ENCODE results near the gene SDK1. TPM values are rescaled to one million over a fixed set of nuclear protein-coding genes. Genes with fewer than 3 reads are reported as not detected.

Gene SDK1
- total RNA-seq, 1 donor from 2014 or later, result 4.3 TPM

DNA sequence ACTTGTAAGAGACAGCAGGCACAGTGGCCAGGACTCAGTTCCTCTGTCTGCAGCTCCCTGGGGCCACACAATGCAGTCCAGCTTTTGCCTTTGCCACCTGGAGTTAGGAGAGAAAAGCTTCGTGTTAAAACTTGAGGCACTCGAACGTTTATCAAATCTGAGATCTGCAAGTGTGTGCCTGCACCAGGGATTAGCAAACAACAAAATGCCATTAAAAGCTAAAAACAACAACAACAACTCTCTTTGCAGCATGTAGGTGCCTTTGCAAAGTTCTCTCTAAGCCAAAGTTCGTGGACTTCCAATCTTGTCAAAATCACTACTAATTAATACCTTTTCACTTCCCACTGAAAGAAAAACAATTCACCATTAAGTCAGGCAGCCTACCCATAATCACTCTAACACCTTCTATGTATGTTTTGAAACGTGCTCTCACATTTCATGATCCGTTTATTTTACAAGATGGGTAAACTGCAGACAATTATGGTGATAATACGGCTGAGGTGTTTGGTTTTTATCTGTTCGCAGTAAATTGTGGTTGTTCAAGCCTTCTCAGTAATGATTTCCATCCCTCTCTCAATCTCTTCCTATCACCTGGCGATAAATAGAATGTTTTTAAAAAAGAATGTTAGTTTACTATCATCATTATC lies 36.2 kb upstream of the SDK1 start:
- H3K36me3 Mint-ChIP-seq (ENCODE audit: low read depth, unreplicated experiment), result no peaks in the 10 kb centered on the region
- no peak overlapping the region for H3K4me3 Mint-ChIP-seq (ENCODE audit: unreplicated experiment)
- H3K9me3 Mint-ChIP-seq (ENCODE audit: unreplicated experiment), result no peaks in the 10 kb centered on the region
- no peak for DNase-seq (ENCODE audit: low spot score)
- peaks cover 4% of the 10 kb centered on the region for H3K4me1 Mint-ChIP-seq (ENCODE audit: unreplicated experiment)
- no peaks in the 10 kb centered on the region for H3K27me3 Mint-ChIP-seq (ENCODE audit: unreplicated experiment)
- TF ChIP-seq, protein P1, sequence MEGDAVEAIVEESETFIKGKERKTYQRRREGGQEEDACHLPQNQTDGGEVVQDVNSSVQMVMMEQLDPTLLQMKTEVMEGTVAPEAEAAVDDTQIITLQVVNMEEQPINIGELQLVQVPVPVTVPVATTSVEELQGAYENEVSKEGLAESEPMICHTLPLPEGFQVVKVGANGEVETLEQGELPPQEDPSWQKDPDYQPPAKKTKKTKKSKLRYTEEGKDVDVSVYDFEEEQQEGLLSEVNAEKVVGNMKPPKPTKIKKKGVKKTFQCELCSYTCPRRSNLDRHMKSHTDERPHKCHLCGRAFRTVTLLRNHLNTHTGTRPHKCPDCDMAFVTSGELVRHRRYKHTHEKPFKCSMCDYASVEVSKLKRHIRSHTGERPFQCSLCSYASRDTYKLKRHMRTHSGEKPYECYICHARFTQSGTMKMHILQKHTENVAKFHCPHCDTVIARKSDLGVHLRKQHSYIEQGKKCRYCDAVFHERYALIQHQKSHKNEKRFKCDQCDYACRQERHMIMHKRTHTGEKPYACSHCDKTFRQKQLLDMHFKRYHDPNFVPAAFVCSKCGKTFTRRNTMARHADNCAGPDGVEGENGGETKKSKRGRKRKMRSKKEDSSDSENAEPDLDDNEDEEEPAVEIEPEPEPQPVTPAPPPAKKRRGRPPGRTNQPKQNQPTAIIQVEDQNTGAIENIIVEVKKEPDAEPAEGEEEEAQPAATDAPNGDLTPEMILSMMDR (IDR thresholded peaks at IDR 0.05; ENCODE audit: unreplicated experiment), result no peak
- no peak overlapping the region for H3K27ac Mint-ChIP-seq (ENCODE audit: unreplicated experiment)

- no peaks in the 10 kb centered on the region for H3K27me3 Mint-ChIP-seq (ENCODE audit: unreplicated experiment)
Measured at GRCh38 chr7:3265388-3265787, 35.7 kb upstream of the SDK1 start.

GRCh38 chr7:3266240-3266639 lies 34.8 kb upstream of the SDK1 start:
- Mint-ChIP-seq H3K27me3 (ENCODE audit: unreplicated experiment) (no peaks in the 10 kb centered on the region), H3K27ac (ENCODE audit: unreplicated experiment) (no peak overlapping the region), H3K4me3 (ENCODE audit: unreplicated experiment) (no peak overlapping the region), H3K4me1 (ENCODE audit: unreplicated experiment) (peaks cover 4% of the 10 kb centered on the region), H3K36me3 (ENCODE audit: low read depth, unreplicated experiment) (no peaks in the 10 kb centered on the region), H3K9me3 (ENCODE audit: unreplicated experiment) (no peaks in the 10 kb centered on the region)
- TF ChIP-seq, protein P1 (IDR thresholded peaks at IDR 0.05; ENCODE audit: unreplicated experiment), result no peak
- DNase-seq (ENCODE audit: low spot score), result no peak

More at GRCh38 chr7:3265388-3265787, 35.7 kb upstream of the SDK1 start:
- Mint-ChIP-seq H3K36me3 (ENCODE audit: low read depth, unreplicated experiment) (no peaks in the 10 kb centered on the region), H3K27ac (ENCODE audit: unreplicated experiment) (no peak overlapping the region), H3K4me1 (ENCODE audit: unreplicated experiment) (peaks cover 4% of the 10 kb centered on the region), H3K4me3 (ENCODE audit: unreplicated experiment) (no peak overlapping the region), H3K9me3 (ENCODE audit: unreplicated experiment) (no peaks in the 10 kb centered on the region)
- TF ChIP-seq, protein P1 (IDR thresholded peaks at IDR 0.05; ENCODE audit: unreplicated experiment), result no peak
- no peak for DNase-seq (ENCODE audit: low spot score)

DNA sequence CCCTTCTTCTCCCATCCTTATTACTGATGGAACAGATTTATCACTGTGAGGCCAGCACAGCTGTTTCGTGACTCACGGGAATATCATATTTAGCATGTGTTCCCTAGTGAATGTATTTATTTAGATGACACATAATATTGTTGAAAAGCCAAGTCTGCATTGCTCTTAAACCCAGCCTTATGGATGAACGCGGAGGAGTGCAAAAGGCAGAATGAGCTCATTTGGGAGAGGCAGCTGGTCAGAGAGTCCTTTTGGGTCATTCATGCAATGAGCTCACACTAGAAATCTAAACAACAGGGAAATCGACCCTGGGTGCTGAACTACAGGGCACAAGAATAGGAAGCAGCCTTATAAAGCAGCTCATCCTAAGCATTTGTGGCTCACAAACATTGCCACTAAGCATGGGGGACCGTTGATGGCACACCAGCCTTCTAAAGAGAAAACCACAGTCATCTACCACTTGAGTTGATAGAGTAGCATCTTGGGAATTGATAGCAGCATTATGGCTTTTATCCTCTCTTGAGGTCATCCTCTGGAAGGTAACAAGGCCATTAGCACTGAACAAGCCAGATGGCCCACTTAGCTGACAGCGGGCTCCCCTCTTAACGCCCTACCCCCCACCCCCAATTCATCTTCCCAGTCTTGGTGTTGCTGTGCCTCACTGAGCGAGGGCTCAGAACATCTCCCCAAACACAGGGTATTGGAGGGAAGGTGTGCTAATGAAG lies 32.9 kb upstream of the SDK1 start:
- TF ChIP-seq, protein P1 (IDR thresholded peaks at IDR 0.05; ENCODE audit: unreplicated experiment), result no peak
- Mint-ChIP-seq H3K36me3 (ENCODE audit: low read depth, unreplicated experiment) (no peaks in the 10 kb centered on the region), H3K9me3 (ENCODE audit: unreplicated experiment) (no peaks in the 10 kb centered on the region), H3K27ac (ENCODE audit: unreplicated experiment) (no peak overlapping the region), H3K27me3 (ENCODE audit: unreplicated experiment) (no peaks in the 10 kb centered on the region), H3K4me3 (ENCODE audit: unreplicated experiment) (no peak overlapping the region), H3K4me1 (ENCODE audit: unreplicated experiment) (peaks cover 4% of the 10 kb centered on the region)
- DNase-seq (ENCODE audit: low spot score), result no peak

GRCh38 chr7:3270362-3270761 lies 30.7 kb upstream of the SDK1 start:
- H3K27me3 Mint-ChIP-seq (ENCODE audit: unreplicated experiment), result no peaks in the 10 kb centered on the region

More at GRCh38 chr7:3270362-3270761, 30.7 kb upstream of the SDK1 start:
- no peak overlapping the region for H3K4me3 Mint-ChIP-seq (ENCODE audit: unreplicated experiment)
- no peaks in the 10 kb centered on the region for H3K9me3 Mint-ChIP-seq (ENCODE audit: unreplicated experiment)
- no peaks in the 10 kb centered on the region for H3K4me1 Mint-ChIP-seq (ENCODE audit: unreplicated experiment)
- no peaks in the 10 kb centered on the region for H3K36me3 Mint-ChIP-seq (ENCODE audit: low read depth, unreplicated experiment)
- TF ChIP-seq, protein P1 (IDR thresholded peaks at IDR 0.05; ENCODE audit: unreplicated experiment), result no peak
- DNase-seq (ENCODE audit: low spot score), result no peak
- no peak overlapping the region for H3K27ac Mint-ChIP-seq (ENCODE audit: unreplicated experiment)

Data from endothelial cell (in vitro differentiated cells).